ENCODE data around the gene FGGY. TPM values are rescaled to one million over a fixed set of nuclear protein-coding genes. Genes with fewer than 3 reads are reported as not detected.

Gene FGGY
- total RNA-seq, 2 donors from 2014 or later, result 16.0 to 21.8 TPM

DNA sequence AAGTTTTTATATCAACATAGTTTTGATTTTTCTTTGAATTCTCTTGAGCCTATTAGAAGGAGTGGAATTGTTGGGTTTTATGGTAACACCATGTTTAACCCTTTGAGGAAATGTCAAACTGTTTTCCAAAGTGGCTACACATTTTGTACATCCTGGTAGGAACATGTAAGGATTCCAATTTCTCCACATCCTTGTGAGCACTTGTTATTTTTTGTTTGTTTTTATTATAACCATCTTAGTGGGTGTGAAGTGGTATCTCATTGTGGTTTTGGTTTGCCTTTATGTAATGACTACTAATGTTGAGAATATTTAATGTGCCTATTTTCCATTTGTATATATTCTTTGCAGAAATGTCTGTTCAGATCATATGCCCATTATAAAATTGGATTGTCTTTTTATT, 120.5 kb downstream of the FGGY start:
- TF ChIP-seq, protein P1, sequence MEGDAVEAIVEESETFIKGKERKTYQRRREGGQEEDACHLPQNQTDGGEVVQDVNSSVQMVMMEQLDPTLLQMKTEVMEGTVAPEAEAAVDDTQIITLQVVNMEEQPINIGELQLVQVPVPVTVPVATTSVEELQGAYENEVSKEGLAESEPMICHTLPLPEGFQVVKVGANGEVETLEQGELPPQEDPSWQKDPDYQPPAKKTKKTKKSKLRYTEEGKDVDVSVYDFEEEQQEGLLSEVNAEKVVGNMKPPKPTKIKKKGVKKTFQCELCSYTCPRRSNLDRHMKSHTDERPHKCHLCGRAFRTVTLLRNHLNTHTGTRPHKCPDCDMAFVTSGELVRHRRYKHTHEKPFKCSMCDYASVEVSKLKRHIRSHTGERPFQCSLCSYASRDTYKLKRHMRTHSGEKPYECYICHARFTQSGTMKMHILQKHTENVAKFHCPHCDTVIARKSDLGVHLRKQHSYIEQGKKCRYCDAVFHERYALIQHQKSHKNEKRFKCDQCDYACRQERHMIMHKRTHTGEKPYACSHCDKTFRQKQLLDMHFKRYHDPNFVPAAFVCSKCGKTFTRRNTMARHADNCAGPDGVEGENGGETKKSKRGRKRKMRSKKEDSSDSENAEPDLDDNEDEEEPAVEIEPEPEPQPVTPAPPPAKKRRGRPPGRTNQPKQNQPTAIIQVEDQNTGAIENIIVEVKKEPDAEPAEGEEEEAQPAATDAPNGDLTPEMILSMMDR (IDR thresholded peaks at IDR 0.05), result no peak
- no peak overlapping the region for H3K4me3 ChIP-seq
- no peak for DNase-seq (ENCODE audit: low spot score)
- H3K27me3 ChIP-seq, result no peaks in the 10 kb centered on the region
- H3K9me3 ChIP-seq, result no peaks in the 10 kb centered on the region
- H3K4me1 ChIP-seq, result peaks cover 0 to 3% of the 10 kb centered on the region in 2 donors
- H3K36me3 ChIP-seq, result no peaks in the 10 kb centered on the region
- H3K27ac ChIP-seq, result no peak overlapping the region

DNA sequence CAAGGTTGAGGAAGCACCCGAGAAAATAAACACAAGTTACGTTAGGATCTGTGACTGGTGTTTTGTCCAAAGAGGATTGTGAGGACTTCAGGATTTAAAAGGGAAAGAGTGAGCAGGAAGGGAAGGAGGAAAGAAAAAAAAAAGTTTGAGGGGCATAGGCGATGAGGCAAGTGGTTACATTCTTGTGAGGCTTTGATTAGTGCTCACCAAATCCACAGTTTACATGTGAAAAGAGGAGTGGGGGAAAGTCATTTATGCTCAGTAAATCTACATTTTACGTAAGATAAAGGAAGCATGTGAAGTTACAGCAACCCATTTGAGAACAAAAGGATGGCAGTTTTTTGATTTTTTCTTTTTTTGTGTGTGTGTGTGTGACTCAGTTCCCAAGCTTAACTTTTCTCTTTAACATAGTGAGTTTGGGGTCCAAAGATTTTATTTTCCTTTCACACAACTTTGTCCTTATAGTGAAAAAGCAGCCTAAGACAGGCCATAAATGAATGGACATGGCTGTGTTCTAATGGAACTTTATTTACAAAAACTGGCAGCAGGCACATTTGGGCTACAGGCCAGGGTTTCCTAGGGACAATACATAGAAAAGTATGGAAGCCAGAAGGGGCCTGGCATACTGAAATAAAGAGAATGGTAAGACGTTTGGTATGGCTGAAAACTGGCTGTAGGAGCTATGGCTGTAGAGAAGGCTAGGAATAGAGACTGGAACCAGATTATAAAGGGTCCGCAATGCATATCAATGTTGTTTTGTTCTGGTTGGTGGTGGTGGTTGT, 121.7 kb downstream of the FGGY start:
- H3K4me1 ChIP-seq, result peaks cover 0 to 12% of the 10 kb centered on the region in 2 donors
- no peaks in the 10 kb centered on the region for H3K27me3 ChIP-seq
- no peaks in the 10 kb centered on the region for H3K36me3 ChIP-seq
- H3K4me3 ChIP-seq, result no peak overlapping the region
- H3K27ac ChIP-seq, result no peak overlapping the region
- TF ChIP-seq, protein P1 (IDR thresholded peaks at IDR 0.05), result no peak
- DNase-seq (ENCODE audit: low spot score), result no peak
- no peaks in the 10 kb centered on the region for H3K9me3 ChIP-seq

DNA sequence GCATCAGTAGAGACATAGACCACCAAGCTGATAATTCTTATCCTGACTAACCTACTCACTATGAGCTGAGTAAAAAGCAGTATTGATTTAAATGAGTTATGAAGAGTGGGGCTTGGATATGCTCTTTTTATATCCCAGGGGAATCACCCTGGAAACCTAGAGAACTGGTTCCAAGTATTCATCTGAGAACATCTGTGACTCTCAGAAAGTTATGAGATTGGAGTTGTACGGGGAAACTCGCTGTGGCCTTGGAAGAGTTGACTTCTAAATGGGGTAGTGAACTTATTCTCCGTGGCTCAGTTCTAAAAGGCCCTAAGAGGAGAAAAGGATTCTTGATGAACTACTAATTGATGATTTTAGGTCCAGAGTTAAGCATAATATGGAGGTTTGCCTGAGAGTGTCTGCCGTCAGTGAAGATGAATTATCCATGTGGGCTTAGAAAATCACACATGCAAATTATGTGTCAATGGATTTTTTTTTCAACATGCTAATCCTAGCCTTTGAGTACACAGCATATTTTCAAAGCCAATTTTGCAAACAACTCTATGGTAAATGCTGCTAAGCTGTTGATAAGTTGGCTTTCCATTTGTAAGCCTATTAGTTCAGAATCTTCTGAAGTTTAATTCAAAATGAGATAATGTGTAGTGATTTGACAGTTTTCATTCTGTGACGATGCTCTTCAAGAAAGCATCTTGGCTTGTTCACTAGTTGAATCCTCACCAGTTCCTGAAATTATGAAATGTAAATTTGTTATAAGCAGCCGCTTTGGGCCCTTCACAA, 122.7 kb downstream of the FGGY start:
- TF ChIP-seq, protein P1 (IDR thresholded peaks at IDR 0.05), result no peak
- H3K4me1 ChIP-seq, result peaks cover 0 to 12% of the 10 kb centered on the region in 2 donors
- H3K27ac ChIP-seq, result no peak overlapping the region
- H3K27me3 ChIP-seq, result no peaks in the 10 kb centered on the region
- no peak overlapping the region for H3K4me3 ChIP-seq
- no peaks in the 10 kb centered on the region for H3K9me3 ChIP-seq
- H3K36me3 ChIP-seq, result no peaks in the 10 kb centered on the region
- DNase-seq (ENCODE audit: low spot score), result no peak

DNA sequence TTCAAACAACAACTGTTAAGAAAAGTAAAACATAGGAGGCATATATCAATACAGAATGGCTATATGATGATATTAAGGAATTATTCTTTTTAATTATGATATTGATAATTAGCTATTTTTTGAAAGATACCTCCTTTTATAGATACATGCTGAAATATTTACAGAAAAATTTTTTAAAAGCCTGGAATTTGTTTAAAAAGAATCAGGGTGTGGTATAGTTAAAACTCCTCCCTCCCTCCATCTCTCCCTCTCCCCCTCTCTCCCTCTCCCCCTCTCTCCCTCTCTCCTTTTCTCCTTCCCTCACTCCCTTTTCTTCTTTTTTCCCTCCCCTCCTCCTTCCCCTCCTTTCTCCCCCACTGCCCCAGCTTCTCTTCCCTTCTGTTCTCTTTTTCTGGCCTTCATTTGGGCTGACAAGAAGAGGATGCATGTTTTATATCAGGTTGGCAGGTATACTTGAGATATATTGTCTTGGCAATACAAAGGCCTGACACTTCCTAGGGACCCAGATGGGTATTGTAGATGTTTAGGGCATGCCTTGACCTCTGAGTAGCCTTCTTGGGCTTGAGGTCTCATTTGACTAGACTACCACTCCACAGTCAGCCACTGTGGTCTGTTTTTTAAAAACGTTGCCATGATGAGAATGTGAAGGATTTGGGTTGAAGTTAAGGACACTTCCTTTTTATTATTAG, 124.5 kb downstream of the FGGY start:
- TF ChIP-seq, protein P1 (IDR thresholded peaks at IDR 0.05), result no peak
- Histone ChIP-seq H3K4me3 (no peak overlapping the region), H3K27me3 (no peaks in the 10 kb centered on the region), H3K9me3 (no peaks in the 10 kb centered on the region), H3K4me1 (peaks cover 0 to 12% of the 10 kb centered on the region in 2 donors), H3K36me3 (no peaks in the 10 kb centered on the region), H3K27ac (no peak overlapping the region)
- no peak for DNase-seq (ENCODE audit: low spot score)

DNA sequence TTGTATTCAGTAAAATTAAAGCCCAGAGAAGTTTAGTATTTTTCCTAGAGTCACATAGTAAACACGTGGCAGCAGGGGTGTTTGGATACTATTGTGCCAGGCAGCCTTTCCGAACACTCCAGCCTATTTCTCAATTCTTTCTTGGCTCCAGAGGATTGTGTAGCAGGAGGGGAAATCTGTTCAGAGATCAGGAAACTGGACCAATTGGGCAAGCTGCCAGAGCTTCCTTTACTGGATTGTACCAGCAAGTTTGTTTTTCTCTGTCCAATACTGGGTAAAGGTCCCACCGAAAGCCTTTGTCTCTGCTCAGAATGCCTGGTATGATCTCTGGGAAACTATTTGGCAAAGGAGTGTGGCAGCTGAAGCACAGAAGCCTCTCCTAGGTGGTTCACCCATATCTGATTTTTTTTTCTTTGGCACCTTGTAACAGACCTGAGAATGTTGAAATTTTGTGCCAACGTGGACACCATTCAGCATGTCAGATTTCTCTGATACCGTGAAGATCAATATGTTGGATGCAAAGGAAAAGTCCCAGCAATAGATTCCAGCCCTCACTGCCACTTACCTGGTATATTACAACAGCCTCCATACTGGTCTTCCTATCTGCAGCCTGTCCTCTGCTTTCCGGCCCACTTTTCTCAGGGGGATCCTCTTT, 126.2 kb downstream of the FGGY start:
- Histone ChIP-seq H3K9me3 (no peaks in the 10 kb centered on the region), H3K27me3 (no peaks in the 10 kb centered on the region), H3K4me3 (no peak overlapping the region), H3K36me3 (no peaks in the 10 kb centered on the region), H3K27ac (no peak overlapping the region), H3K4me1 (peaks cover 0 to 12% of the 10 kb centered on the region in 2 donors)
- TF ChIP-seq, protein P1 (IDR thresholded peaks at IDR 0.05), result no peak
- DNase-seq (ENCODE audit: low spot score), result peak; percentile 82
